Activated naive CD8-positive, alpha-beta T cell treated with anti-CD3 and anti-CD28 coated beads, Interleukin-2, amount 50 U/mL, for 24 hours (primary cell): ENCODE results near the gene CCNF.

Experiments
- ATAC-seq: fragments of 150-1000 bp; cut with Tn5 transposase; one replicate; pipeline ENCODE4 v1.10.0; 2021
- DNase-seq: peaks from one replicate; pipeline ENCODE4 v3.0.0; 2021
- H3K27ac Mint-ChIP-seq: one replicate; pipeline ENCODE4 v1.8.0; 2021; ENCODE audit warnings: mild to moderate bottlenecking, mixed read lengths
- H3K27me3 Mint-ChIP-seq: one replicate; pipeline ENCODE4 v1.8.0; 2021; ENCODE audit warnings: mixed read lengths
- H3K36me3 Mint-ChIP-seq: one replicate; pipeline ENCODE4 v1.8.0; 2021; ENCODE audit warnings: low read depth, mixed read lengths
- H3K4me1 Mint-ChIP-seq: one replicate; pipeline ENCODE4 v1.8.0; 2021; ENCODE audit warnings: mixed read lengths
- H3K4me3 Mint-ChIP-seq: one replicate; pipeline ENCODE4 v1.8.0; 2021; ENCODE audit warnings: mild to moderate bottlenecking, moderate library complexity, mixed read lengths
- H3K9me3 Mint-ChIP-seq: one replicate; pipeline ENCODE4 v1.8.0; 2021; ENCODE audit warnings: mixed read lengths

Gene CCNF

GRCh38 chr16:2501946-2502895, 73.0 kb downstream of the CCNF start:
- ATAC-seq = no peak
- Mint-ChIP-seq H3K27me3 (no peaks in the 10 kb centered on the region), H3K4me1 (no peaks in the 10 kb centered on the region), H3K9me3 (no peaks in the 10 kb centered on the region), H3K36me3 (no peaks in the 10 kb centered on the region), H3K4me3 (no peak overlapping the region), H3K27ac (no peak overlapping the region)
- no peak for DNase-seq

- H3K4me1 Mint-ChIP-seq = peaks cover 10% of the 10 kb centered on the region
- DNase-seq = no peak
These were observed 76.4 kb downstream of the CCNF start for GRCh38 chr16:2505695-2506094.

GRCh38 chr16:2507052-2507659, 77.9 kb downstream of the CCNF start:
- Mint-ChIP-seq H3K4me1 (peaks cover 12% of the 10 kb centered on the region), H3K36me3 (no peaks in the 10 kb centered on the region), H3K9me3 (no peaks in the 10 kb centered on the region), H3K27ac (peak overlapping the region; percentile 26), H3K4me3 (no peak overlapping the region), H3K27me3 (no peaks in the 10 kb centered on the region)
- ATAC-seq = no peak
- DNase-seq = no peak

More at GRCh38 chr16:2505695-2506094, 76.4 kb downstream of the CCNF start:
- no peak overlapping the region for H3K4me3 Mint-ChIP-seq
- H3K27ac Mint-ChIP-seq = no peak overlapping the region
- H3K27me3 Mint-ChIP-seq = no peaks in the 10 kb centered on the region
- H3K36me3 Mint-ChIP-seq = no peaks in the 10 kb centered on the region
- no peak for ATAC-seq
- H3K9me3 Mint-ChIP-seq = no peaks in the 10 kb centered on the region

GRCh38 chr16:2507665-2508064, 78.4 kb downstream of the CCNF start:
- no peak for DNase-seq
- Mint-ChIP-seq H3K4me1 (peaks cover 15% of the 10 kb centered on the region), H3K27ac (no peak overlapping the region), H3K9me3 (no peaks in the 10 kb centered on the region), H3K36me3 (no peaks in the 10 kb centered on the region), H3K4me3 (no peak overlapping the region), H3K27me3 (no peaks in the 10 kb centered on the region)
- ATAC-seq = no peak
